NCI-H1930 (cell line): Measurements from ENCODE around the gene NAV1.
"Not testable (repeated sequence)": the region's sequence is repeated elsewhere in the genome, so short reads cannot be mapped to it uniquely, and the experiment has no call there.

Experiments
- DNase-seq, 2 experiments: peaks; one replicate each; lab custom pipeline; 2025; lab: John Stamatoyannopoulos, UW

The NAV1 gene

GRCh38 chr1:201538612-201539551 is at the start of gene NAV1:
TSS of gene NAV1 (plus strand) at chr1:201539127. CDS start at chr1:201622885, 83,758 bp downstream.
- DNase-seq: peak; percentile 35 to 41

GRCh38 chr1:201489643-201490261 is 49.2 kb upstream of the NAV1 start:
- DNase-seq: no peak

GRCh38 chr1:201490708-201491131 is 48.2 kb upstream of the NAV1 start:
- DNase-seq: no peak

GRCh38 chr1:201491896-201492511 is 46.9 kb upstream of the NAV1 start:
- DNase-seq: no peak

- DNase-seq: not testable (repeated sequence)
These were observed 45.8 kb upstream of the NAV1 start for GRCh38 chr1:201493026-201493656.

- no peak for DNase-seq
These were observed 44.9 kb upstream of the NAV1 start for GRCh38 chr1:201493757-201494617.

- no peak for DNase-seq
These were observed 43.2 kb upstream of the NAV1 start for GRCh38 chr1:201495551-201496295.

- DNase-seq: no peak
These were observed 42.6 kb upstream of the NAV1 start for GRCh38 chr1:201496296-201496690.

GRCh38 chr1:201497935-201498509 is 40.9 kb upstream of the NAV1 start:
- no peak for DNase-seq

GRCh38 chr1:201498621-201499020 is 40.3 kb upstream of the NAV1 start:
- DNase-seq: no peak

GRCh38 chr1:201499191-201499590 is 39.7 kb upstream of the NAV1 start:
- DNase-seq: no peak

GRCh38 chr1:201499795-201500669 is 38.9 kb upstream of the NAV1 start:
- DNase-seq: no peak

GRCh38 chr1:201500670-201501120 is 38.2 kb upstream of the NAV1 start:
- no peak for DNase-seq

- no peak for DNase-seq
These were observed 37.8 kb upstream of the NAV1 start for GRCh38 chr1:201501144-201501543.

- no peak for DNase-seq
These were observed 37.0 kb upstream of the NAV1 start for GRCh38 chr1:201501812-201502510.

GRCh38 chr1:201502511-201502857 is 36.4 kb upstream of the NAV1 start:
- no peak for DNase-seq

GRCh38 chr1:201503397-201504176 is 35.3 kb upstream of the NAV1 start:
- DNase-seq: no peak

- no peak for DNase-seq
These were observed 34.7 kb upstream of the NAV1 start for GRCh38 chr1:201504179-201504631.
